Natural killer cell (primary cell): ENCODE results near the gene UBAP2L. TPM values are rescaled to one million over a fixed set of nuclear protein-coding genes. Genes with fewer than 3 reads are reported as not detected.

Experiments
- ATAC-seq, 3 donors: fragments of 150-1000 bp in 2 of 3; fragments of 200-7000 bp in 1 of 3; cut with Tn5 transposase; 1 replicate in 1 of 3; 2 replicates in 2 of 3; pipeline ENCODE4 v1.10.0; 2021; ENCODE audit warnings: mild to moderate bottlenecking in 2 of 3, moderate library complexity in 2 of 3
- DNase-seq, 2 donors: peaks; one replicate each; pipeline versions ENCODE4 v3.0.0 to v3.0.0-alpha.2; 2013 to 2021; ENCODE audit warnings: mixed read lengths in 1 of 2
- H3K27ac ChIP-seq: one replicate; pipeline ENCODE4 v1.5.1; 2013; ENCODE audit warnings: mild to moderate bottlenecking, low read length
- H3K27me3 ChIP-seq: one replicate; pipeline ENCODE4 v1.6.1; 2013; ENCODE audit warnings: low read length; ENCODE audit not compliant: control insufficient read depth, insufficient read depth
- H3K36me3 ChIP-seq: one replicate; pipeline ENCODE4 v1.6.1; 2013; ENCODE audit warnings: low read length; ENCODE audit not compliant: control insufficient read depth, insufficient read depth
- H3K4me1 ChIP-seq: one replicate; pipeline ENCODE4 v1.6.1; 2013; ENCODE audit warnings: low read length; ENCODE audit not compliant: control insufficient read depth, insufficient read depth
- H3K4me3 ChIP-seq: one replicate; pipeline ENCODE4 v1.5.1; 2013; ENCODE audit warnings: low read length
- H3K9me3 ChIP-seq: one replicate; pipeline ENCODE4 v1.6.1; 2013; ENCODE audit warnings: low read length; ENCODE audit not compliant: control insufficient read depth, insufficient read depth
- H3K27ac Mint-ChIP-seq, 2 donors: one replicate each; pipeline ENCODE4 v1.8.0; 2022; ENCODE audit warnings: mild to moderate bottlenecking in 2 of 2, mixed read lengths in 2 of 2, moderate library complexity in 1 of 2
- H3K27me3 Mint-ChIP-seq, 2 donors: one replicate each; pipeline ENCODE4 v1.8.0; 2022; ENCODE audit warnings: low read depth in 2 of 2, mixed read lengths in 2 of 2
- H3K36me3 Mint-ChIP-seq: one replicate; pipeline ENCODE4 v1.8.0; 2022; ENCODE audit warnings: mixed read lengths
- H3K4me1 Mint-ChIP-seq, 2 donors: one replicate each; pipeline ENCODE4 v1.8.0; 2022; ENCODE audit warnings: mixed read lengths in 2 of 2
- H3K4me3 Mint-ChIP-seq: one replicate; pipeline ENCODE4 v1.8.0; 2022; ENCODE audit warnings: mild to moderate bottlenecking, moderate library complexity, mixed read lengths
- H3K9me3 Mint-ChIP-seq, 2 donors: one replicate each; pipeline ENCODE4 v1.8.0; 2022; ENCODE audit warnings: mixed read lengths in 2 of 2
- WGBS: methylation state at CpG from one replicate; pipeline ENCODE4 v1.1.7; 2013; ENCODE audit warnings: missing lambda C conversion rate; ENCODE audit not compliant: insufficient coverage; 5-methylcytosine and 5-hydroxymethylcytosine counted together
- intact Hi-C: fragments of 100-400 bp; cut with micrococcal nuclease; formaldehyde crosslinking; loops from one replicate; pipeline ENCODE4 v1.14.2; 2022
- total RNA-seq, 4 donors: library from RNA; stranded (reverse); fragments of 120-200 nt in 1 of 4; gene quantifications; one replicate each; pipeline versions ENCODE4 v1.2.3 to v1.2.4, GENCODE V29; 2013 to 2022
- TF ChIP-seq, protein P1 (sequence below): fragments of 200-600 bp; IDR thresholded peaks from one replicate; pipeline ENCODE4 v1.8.0; 2022; ENCODE audit warnings: antibody characterized with exemption

UBAP2L gene
- total RNA-seq, 3 donors from 2014 or later (not counting 1 experiment from before 2014, with no cell fraction given), result 195 to 220 (median 218) TPM

GRCh38 chr1:154316704-154317103, 95.9 kb downstream of the UBAP2L start:
- DNase-seq, result no peak
- no peaks in the 10 kb centered on the region for H3K9me3 ChIP-seq
- H3K4me1 ChIP-seq, result no peaks in the 10 kb centered on the region
- H3K36me3 ChIP-seq, result no peaks in the 10 kb centered on the region
- H3K27me3 ChIP-seq, result no peaks in the 10 kb centered on the region
- ATAC-seq, result no peak
- Mint-ChIP-seq H3K27me3 (peaks cover 13 to 25% of the 10 kb centered on the region in 2 donors), H3K4me3 (no peak overlapping the region), H3K9me3 (no peaks in the 10 kb centered on the region), H3K36me3 (no peaks in the 10 kb centered on the region), H3K27ac (no peak overlapping the region), H3K4me1 (no peaks in the 10 kb centered on the region)
- H3K27ac ChIP-seq, result no peak overlapping the region
- WGBS, result no CpG with 5 or more reads among the region's 1 CpG
- intact Hi-C loops, result no loop called here
- no peak overlapping the region for H3K4me3 ChIP-seq
- TF ChIP-seq, protein P1, sequence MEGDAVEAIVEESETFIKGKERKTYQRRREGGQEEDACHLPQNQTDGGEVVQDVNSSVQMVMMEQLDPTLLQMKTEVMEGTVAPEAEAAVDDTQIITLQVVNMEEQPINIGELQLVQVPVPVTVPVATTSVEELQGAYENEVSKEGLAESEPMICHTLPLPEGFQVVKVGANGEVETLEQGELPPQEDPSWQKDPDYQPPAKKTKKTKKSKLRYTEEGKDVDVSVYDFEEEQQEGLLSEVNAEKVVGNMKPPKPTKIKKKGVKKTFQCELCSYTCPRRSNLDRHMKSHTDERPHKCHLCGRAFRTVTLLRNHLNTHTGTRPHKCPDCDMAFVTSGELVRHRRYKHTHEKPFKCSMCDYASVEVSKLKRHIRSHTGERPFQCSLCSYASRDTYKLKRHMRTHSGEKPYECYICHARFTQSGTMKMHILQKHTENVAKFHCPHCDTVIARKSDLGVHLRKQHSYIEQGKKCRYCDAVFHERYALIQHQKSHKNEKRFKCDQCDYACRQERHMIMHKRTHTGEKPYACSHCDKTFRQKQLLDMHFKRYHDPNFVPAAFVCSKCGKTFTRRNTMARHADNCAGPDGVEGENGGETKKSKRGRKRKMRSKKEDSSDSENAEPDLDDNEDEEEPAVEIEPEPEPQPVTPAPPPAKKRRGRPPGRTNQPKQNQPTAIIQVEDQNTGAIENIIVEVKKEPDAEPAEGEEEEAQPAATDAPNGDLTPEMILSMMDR, result no peak

- Mint-ChIP-seq H3K27me3 (peaks cover 13 to 25% of the 10 kb centered on the region in 2 donors), H3K27ac (no peak overlapping the region), H3K4me3 (no peak overlapping the region), H3K36me3 (no peaks in the 10 kb centered on the region), H3K4me1 (no peaks in the 10 kb centered on the region), H3K9me3 (no peaks in the 10 kb centered on the region)
- TF ChIP-seq, protein P1, result no peak
- WGBS, result 96% methylated on average over 4 of the region's 4 CpGs
- Histone ChIP-seq H3K27me3 (no peaks in the 10 kb centered on the region), H3K27ac (no peak overlapping the region), H3K9me3 (no peaks in the 10 kb centered on the region), H3K36me3 (no peaks in the 10 kb centered on the region), H3K4me1 (no peaks in the 10 kb centered on the region), H3K4me3 (no peak overlapping the region)
- no peak for DNase-seq
- ATAC-seq, result no peak
- intact Hi-C loops, result no loop called here
These were observed 97.6 kb downstream of the UBAP2L start for GRCh38 chr1:154318386-154318785.

Other genes with a start within 250 kb of the UBAP2L start
- gene JTB, start 243.3 kb upstream of the UBAP2L start, total RNA-seq, result 100 to 1,000 TPM in 2 of 3 donors, 10 to 100 TPM in 1; 96.9 to 107 (median 101) TPM
- under 1 TPM in 2 of 3 donors, not detected in 1; 0.25 to 0.73 TPM for gene RAB13, start 234.6 kb upstream of the UBAP2L start, total RNA-seq
- 1,000 to 10,000 TPM; 2,073 to 2,763 (median 2,323) TPM for gene RPS27, start 230.2 kb upstream of the UBAP2L start, total RNA-seq
- gene NUP210L, start 65.9 kb upstream of the UBAP2L start, total RNA-seq, result under 1 TPM; 0.13 to 0.24 (median 0.18) TPM
- 100 to 1,000 TPM; 516 to 622 (median 551) TPM for gene TPM3, start 28.9 kb upstream of the UBAP2L start, total RNA-seq
- gene CFAP141, start 14.6 kb upstream of the UBAP2L start, total RNA-seq, result 1 to 10 TPM in 1 of 3 donors, not detected in 2; 1.2 TPM
- gene HAX1, start 51.7 kb downstream of the UBAP2L start, total RNA-seq, result 10 to 100 TPM; 36.5 to 52.8 (median 40.0) TPM
- gene AQP10, start 100.1 kb downstream of the UBAP2L start, total RNA-seq, result under 1 TPM in 1 of 3 donors, not detected in 2; 0.82 TPM
- 10 to 100 TPM; 47.8 to 67.5 (median 59.3) TPM for gene ATP8B2, start 104.6 kb downstream of the UBAP2L start, total RNA-seq
- gene IL6R, start 184.4 kb downstream of the UBAP2L start, total RNA-seq, result 10 to 100 TPM in 1 of 3 donors, 1 to 10 TPM in 2; 2.0 to 10.6 (median 3.8) TPM